ENCODE data around the gene SH2D3A.
"Not testable (repeated sequence)": the region's sequence is repeated elsewhere in the genome, so short reads cannot be mapped to it uniquely, and the experiment has no call there.

SH2D3A gene

DNA sequence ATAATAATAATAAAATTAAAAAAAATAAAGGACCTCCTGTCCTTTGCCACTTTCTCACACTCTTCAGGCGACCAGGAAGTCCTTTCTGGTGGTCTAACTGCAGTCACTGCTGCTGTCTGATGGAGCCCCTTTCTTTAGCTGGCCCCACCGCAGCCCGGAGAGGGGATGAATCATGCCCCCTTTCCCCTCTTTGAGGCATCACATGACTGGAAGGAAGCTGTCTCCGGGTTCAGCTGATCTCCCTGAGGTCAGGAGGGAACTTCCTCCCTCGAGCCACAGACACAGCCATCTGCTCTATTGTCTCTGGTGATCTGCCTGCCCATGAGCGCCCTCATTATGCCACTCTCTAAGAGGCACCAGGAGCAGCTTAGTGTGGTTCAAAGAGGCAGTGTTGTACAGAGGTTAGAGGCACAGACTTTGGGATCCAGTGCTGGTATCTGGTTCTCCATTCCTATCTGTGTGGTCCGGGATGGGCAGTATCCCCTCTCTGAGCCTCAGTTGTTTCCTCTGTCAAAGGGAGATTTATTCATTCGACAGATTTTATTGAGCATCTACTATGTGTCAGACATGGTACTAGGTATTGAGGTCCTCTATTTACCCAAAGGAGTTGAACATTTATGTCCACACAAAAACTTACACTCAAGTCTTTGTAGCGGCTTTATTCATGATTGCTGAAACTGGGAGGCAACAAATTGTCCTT is 35.3 kb upstream of the SH2D3A start:
- H3K27ac ChIP-seq (ENCODE audit: low read length): no peak overlapping the region
- peaks cover 5% of the 10 kb centered on the region; the same call in 1 of the 2 replicates for H3K4me1 ChIP-seq (ENCODE audit: control insufficient read depth, insufficient read depth, low read length)
- H3K36me3 ChIP-seq (ENCODE audit: control insufficient read depth, insufficient read depth, low read length): no peaks in the 10 kb centered on the region
- no CpG with 5 or more reads among the region's 9 CpGs for WGBS (ENCODE audit: insufficient coverage, insufficient read length)
- no peaks in the 10 kb centered on the region for H3K9me3 ChIP-seq (ENCODE audit: control insufficient read depth, insufficient read depth, low read length)
- DNase-seq (ENCODE audit: low read depth, low spot score): no peak
- no peak overlapping the region for H3K4me3 ChIP-seq (ENCODE audit: low read length)
- no peaks in the 10 kb centered on the region for H3K27me3 ChIP-seq (ENCODE audit: control insufficient read depth, insufficient read depth, low read length)

DNA sequence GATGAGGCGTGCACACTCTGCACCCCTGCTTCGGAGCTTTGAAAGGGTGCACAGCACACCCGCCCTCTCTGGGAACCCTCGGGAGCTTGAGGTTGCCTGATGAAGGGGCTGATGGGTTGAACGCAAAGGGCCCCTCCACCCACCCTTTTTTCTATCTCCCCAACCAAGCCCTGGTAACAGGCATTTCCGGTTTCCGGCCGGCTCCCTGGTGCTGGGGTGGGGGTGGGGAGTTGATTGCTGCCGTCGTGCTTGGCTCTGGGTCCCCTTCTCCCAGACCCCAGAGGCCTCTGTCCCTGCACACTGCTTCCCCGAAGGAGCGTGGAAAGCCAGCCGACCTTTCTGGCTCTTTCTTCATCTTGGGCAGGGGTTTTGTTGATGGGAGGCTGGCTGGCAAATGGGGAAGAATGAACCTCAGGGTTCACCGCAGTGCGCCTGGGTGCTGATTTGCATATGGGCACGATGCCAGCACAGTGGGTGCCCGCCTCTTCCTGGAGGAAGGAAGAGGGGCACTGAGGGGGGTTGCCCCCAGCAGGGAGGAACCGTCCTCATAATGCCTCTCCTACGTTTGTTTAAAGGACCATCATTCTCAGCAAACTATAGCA is 34.4 kb upstream of the SH2D3A start:
- Histone ChIP-seq H3K27me3 (ENCODE audit: control insufficient read depth, insufficient read depth, low read length) (no peaks in the 10 kb centered on the region), H3K36me3 (ENCODE audit: control insufficient read depth, insufficient read depth, low read length) (no peaks in the 10 kb centered on the region), H3K4me1 (ENCODE audit: control insufficient read depth, insufficient read depth, low read length) (peaks cover 5% of the 10 kb centered on the region; the same call in 1 of the 2 replicates), H3K4me3 (ENCODE audit: low read length) (no peak overlapping the region), H3K27ac (ENCODE audit: low read length) (no peak overlapping the region), H3K9me3 (ENCODE audit: control insufficient read depth, insufficient read depth, low read length) (no peaks in the 10 kb centered on the region)
- no CpG with 5 or more reads among the region's 19 CpGs for WGBS (ENCODE audit: insufficient coverage, insufficient read length)
- no peak for DNase-seq (ENCODE audit: low read depth, low spot score)

DNA sequence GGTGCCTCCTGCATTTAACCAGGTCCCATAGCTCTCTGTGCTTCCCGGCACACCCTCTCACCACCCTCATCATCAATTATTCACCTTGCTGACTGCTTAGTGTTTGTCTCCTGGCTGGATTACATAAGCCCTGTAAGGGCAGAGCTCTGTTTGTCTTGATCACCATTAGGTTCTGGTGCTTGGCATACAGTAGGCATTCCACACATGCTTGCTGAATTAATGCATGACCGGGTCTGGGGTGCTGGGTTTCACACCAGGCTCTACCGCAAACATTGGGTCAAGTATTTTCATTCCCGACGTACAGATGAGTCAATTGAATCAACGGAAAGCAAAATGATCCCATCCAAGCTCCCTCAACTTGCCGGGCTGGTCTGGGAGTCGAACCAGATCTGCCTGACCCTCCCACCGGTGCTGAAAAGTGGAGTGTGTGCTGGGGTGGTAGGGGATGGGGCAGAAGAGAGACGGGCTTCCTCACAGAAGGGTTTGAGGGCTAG is 33.8 kb upstream of the SH2D3A start:
- DNase-seq (ENCODE audit: low read depth, low spot score): no peak
- Histone ChIP-seq H3K27me3 (ENCODE audit: control insufficient read depth, insufficient read depth, low read length) (no peaks in the 10 kb centered on the region), H3K27ac (ENCODE audit: low read length) (no peak overlapping the region), H3K4me1 (ENCODE audit: control insufficient read depth, insufficient read depth, low read length) (peaks cover 5% of the 10 kb centered on the region; the same call in 1 of the 2 replicates), H3K9me3 (ENCODE audit: control insufficient read depth, insufficient read depth, low read length) (no peaks in the 10 kb centered on the region), H3K4me3 (ENCODE audit: low read length) (no peak overlapping the region), H3K36me3 (ENCODE audit: control insufficient read depth, insufficient read depth, low read length) (no peaks in the 10 kb centered on the region)
- WGBS (ENCODE audit: insufficient coverage, insufficient read length): no CpG with 5 or more reads among the region's 10 CpGs

DNA sequence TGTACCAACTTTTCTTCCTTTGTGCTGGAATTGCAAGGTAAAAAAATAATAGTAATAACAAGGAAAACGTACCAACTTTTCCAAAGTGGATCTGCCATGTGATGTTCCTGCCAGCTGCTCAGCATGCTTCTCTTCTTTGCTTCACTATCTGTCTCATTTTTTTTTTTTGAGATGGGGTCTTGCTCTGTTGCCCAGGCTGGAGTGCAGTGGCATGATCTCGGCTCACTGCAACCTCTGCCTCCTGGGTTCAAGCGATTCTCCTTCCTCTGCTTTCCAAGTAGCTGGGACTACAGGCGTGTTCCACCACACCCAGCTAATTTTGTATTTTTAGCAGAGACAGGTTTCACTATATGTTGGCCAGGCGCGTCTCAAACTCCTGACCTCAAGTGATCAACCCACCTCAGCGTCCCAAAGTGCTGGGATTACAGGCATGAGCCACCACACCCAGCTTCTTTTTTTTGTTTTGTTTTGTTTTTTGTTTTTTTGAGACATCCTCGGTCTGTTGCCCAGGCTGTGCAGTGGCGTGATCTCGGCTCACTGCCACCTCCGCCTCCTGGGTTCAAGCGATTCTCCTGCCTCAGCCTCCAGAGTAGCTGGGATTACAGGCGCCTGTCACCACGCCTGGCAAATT is 33.0 kb upstream of the SH2D3A start:
- not testable (repeated sequence) for H3K9me3 ChIP-seq (ENCODE audit: control insufficient read depth, insufficient read depth, low read length); H3K36me3 ChIP-seq (ENCODE audit: control insufficient read depth, insufficient read depth, low read length); H3K4me3 ChIP-seq (ENCODE audit: low read length); H3K27me3 ChIP-seq (ENCODE audit: control insufficient read depth, insufficient read depth, low read length); H3K27ac ChIP-seq (ENCODE audit: low read length); H3K4me1 ChIP-seq (ENCODE audit: control insufficient read depth, insufficient read depth, low read length); DNase-seq (ENCODE audit: low read depth, low spot score)
- WGBS (ENCODE audit: insufficient coverage, insufficient read length): no CpG with 5 or more reads among the region's 14 CpGs

DNA sequence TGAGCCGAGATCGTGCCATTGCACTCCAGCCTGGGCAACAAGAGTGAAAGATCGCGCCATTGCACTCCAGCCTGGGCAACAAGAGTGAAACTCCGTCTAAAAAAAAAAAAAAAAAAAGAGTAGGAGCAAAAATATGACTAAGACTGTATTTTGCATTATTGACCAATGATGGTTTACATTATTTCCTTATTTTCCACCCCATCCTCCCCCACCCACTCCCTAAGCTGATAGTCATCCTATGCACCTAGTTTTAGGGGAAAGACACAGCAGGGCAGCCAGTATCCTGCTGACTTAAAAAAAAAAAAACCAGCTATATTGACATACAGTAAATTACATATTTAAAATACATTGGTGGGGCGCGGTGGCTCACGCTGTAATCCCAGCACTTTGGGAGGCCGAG is 30.4 kb upstream of the SH2D3A start:
- H3K27me3 ChIP-seq (ENCODE audit: control insufficient read depth, insufficient read depth, low read length): no peaks in the 10 kb centered on the region
- H3K27ac ChIP-seq (ENCODE audit: low read length): no peak overlapping the region
- H3K9me3 ChIP-seq (ENCODE audit: control insufficient read depth, insufficient read depth, low read length): no peaks in the 10 kb centered on the region; the same call in 1 of the 2 replicates
- no peaks in the 10 kb centered on the region for H3K36me3 ChIP-seq (ENCODE audit: control insufficient read depth, insufficient read depth, low read length)
- WGBS (ENCODE audit: insufficient coverage, insufficient read length): no CpG with 5 or more reads among the region's 9 CpGs
- H3K4me1 ChIP-seq (ENCODE audit: control insufficient read depth, insufficient read depth, low read length): peaks cover 4% of the 10 kb centered on the region; the same call in 1 of the 2 replicates
- no peak overlapping the region for H3K4me3 ChIP-seq (ENCODE audit: low read length)
- DNase-seq (ENCODE audit: low read depth, low spot score): no peak

DNA sequence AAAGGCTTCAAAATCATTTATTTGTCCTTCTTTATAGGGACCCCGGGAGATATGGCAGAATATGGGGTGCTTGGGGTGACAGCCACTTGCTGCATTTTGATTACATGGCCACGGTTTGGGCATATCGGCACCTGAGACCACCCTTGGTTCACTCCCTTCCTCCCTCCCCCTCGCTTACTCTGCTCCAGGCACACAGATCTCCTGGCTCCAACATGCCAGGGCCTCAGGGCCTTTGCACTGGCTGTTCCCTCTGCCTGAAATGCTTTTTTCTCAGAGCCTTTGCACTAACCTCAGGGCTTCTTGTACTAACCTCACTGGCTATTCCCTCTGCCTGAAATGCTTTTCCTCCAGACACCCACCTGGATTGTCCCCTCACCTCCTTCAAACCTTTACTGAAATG is 29.0 kb upstream of the SH2D3A start:
- no peak for DNase-seq (ENCODE audit: low read depth, low spot score)
- Histone ChIP-seq H3K36me3 (ENCODE audit: control insufficient read depth, insufficient read depth, low read length) (no peaks in the 10 kb centered on the region), H3K4me3 (ENCODE audit: low read length) (no peak overlapping the region), H3K27me3 (ENCODE audit: control insufficient read depth, insufficient read depth, low read length) (no peaks in the 10 kb centered on the region), H3K9me3 (ENCODE audit: control insufficient read depth, insufficient read depth, low read length) (no peaks in the 10 kb centered on the region; the same call in 1 of the 2 replicates), H3K27ac (ENCODE audit: low read length) (no peak overlapping the region), H3K4me1 (ENCODE audit: control insufficient read depth, insufficient read depth, low read length) (peaks cover 3% of the 10 kb centered on the region; the same call in 1 of the 2 replicates)
- no CpG with 5 or more reads among the region's 4 CpGs for WGBS (ENCODE audit: insufficient coverage, insufficient read length)

DNA sequence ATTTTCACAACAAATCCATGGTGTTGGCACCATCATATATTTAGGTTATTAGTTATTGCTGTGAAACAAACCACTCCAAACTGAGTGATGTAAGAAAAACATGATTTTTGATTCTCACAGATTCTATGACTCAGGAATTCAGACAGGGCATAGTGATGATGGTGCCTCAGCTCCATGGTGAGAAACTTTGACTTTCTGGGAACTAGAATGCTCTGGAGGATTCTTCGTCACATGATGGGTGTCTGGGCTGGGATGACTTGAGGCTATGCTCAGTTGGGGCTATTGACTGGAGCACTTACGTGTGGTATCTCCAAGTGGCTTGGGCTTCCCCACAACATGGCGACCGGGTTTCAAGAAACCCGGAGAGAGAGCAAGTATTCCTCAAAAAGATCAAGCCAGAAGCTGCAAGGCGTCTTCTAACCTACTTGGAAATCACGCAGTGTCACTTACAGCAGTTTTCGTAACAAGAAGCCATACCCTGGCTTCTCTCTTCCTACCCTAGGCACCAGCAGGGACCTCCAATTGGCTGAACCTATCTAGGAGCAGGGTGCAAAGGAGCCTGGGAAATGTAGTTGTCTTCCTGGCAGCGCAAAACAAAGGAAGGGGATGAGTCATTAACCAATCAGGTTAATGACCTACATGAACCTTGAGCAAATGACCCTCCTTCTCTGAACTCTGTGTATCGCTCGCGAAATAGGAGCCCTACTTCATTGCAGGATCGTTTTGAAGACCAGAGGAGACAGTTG is 27.6 kb upstream of the SH2D3A start:
- H3K36me3 ChIP-seq (ENCODE audit: control insufficient read depth, insufficient read depth, low read length): no peaks in the 10 kb centered on the region
- no peaks in the 10 kb centered on the region; the same call in 1 of the 2 replicates for H3K9me3 ChIP-seq (ENCODE audit: control insufficient read depth, insufficient read depth, low read length)
- no peak overlapping the region for H3K4me3 ChIP-seq (ENCODE audit: low read length)
- H3K4me1 ChIP-seq (ENCODE audit: control insufficient read depth, insufficient read depth, low read length): no peaks in the 10 kb centered on the region
- no peak overlapping the region for H3K27ac ChIP-seq (ENCODE audit: low read length)
- no peak for DNase-seq (ENCODE audit: low read depth, low spot score)
- no CpG with 5 or more reads among the region's 13 CpGs for WGBS (ENCODE audit: insufficient coverage, insufficient read length)
- H3K27me3 ChIP-seq (ENCODE audit: control insufficient read depth, insufficient read depth, low read length): no peaks in the 10 kb centered on the region

DNA sequence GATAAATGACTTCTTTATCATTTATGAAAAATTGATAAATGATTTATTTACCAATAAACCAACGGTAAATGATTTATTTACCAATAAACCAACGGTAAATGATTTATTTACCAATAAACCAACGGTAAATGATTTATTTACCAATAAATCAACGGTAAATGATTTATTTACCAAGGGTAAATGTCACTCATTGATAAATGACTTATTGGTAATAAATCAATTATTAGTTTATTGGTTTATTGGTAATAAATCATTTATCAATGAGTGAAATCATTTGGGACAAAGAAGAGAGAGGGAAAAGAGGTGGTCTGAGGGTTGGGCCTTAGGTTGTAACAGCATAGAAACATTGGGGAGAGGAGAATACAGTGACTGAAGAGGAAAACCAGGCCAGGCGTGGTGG is 26.7 kb upstream of the SH2D3A start:
- no peaks in the 10 kb centered on the region for H3K27me3 ChIP-seq (ENCODE audit: control insufficient read depth, insufficient read depth, low read length)
- no peaks in the 10 kb centered on the region for H3K4me1 ChIP-seq (ENCODE audit: control insufficient read depth, insufficient read depth, low read length)
- no peaks in the 10 kb centered on the region for H3K36me3 ChIP-seq (ENCODE audit: control insufficient read depth, insufficient read depth, low read length)
- WGBS (ENCODE audit: insufficient coverage, insufficient read length): no CpG with 5 or more reads among the region's 5 CpGs
- no peak for DNase-seq (ENCODE audit: low read depth, low spot score)
- H3K9me3 ChIP-seq (ENCODE audit: control insufficient read depth, insufficient read depth, low read length): no peaks in the 10 kb centered on the region; the same call in 1 of the 2 replicates
- H3K4me3 ChIP-seq (ENCODE audit: low read length): no peak overlapping the region
- H3K27ac ChIP-seq (ENCODE audit: low read length): no peak overlapping the region

DNA sequence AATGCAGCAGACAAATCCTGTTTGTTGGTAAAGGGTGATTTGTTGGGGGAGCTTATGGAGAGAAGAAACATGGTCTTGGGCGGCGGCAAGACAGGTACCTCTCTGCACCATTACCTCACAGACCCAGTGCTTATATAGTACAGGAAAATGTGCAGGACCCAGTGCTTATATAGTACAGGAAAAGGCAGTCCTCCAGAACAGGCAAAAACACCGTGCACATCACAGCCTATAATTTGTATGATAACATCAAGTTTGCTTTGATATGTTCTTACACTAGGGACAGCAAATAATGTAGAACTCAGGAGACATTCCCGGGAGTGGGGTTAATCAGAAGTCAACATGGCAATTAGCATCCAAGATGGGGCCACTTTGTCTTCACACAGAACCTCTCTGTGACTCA is 26.2 kb upstream of the SH2D3A start:
- WGBS (ENCODE audit: insufficient coverage, insufficient read length): no CpG with 5 or more reads among the region's 4 CpGs
- no peaks in the 10 kb centered on the region for H3K36me3 ChIP-seq (ENCODE audit: control insufficient read depth, insufficient read depth, low read length)
- H3K27ac ChIP-seq (ENCODE audit: low read length): no peak overlapping the region
- DNase-seq (ENCODE audit: low read depth, low spot score): no peak
- no peaks in the 10 kb centered on the region for H3K4me1 ChIP-seq (ENCODE audit: control insufficient read depth, insufficient read depth, low read length)
- H3K9me3 ChIP-seq (ENCODE audit: control insufficient read depth, insufficient read depth, low read length): no peaks in the 10 kb centered on the region; the same call in 1 of the 2 replicates
- no peaks in the 10 kb centered on the region for H3K27me3 ChIP-seq (ENCODE audit: control insufficient read depth, insufficient read depth, low read length)
- H3K4me3 ChIP-seq (ENCODE audit: low read length): no peak overlapping the region

DNA sequence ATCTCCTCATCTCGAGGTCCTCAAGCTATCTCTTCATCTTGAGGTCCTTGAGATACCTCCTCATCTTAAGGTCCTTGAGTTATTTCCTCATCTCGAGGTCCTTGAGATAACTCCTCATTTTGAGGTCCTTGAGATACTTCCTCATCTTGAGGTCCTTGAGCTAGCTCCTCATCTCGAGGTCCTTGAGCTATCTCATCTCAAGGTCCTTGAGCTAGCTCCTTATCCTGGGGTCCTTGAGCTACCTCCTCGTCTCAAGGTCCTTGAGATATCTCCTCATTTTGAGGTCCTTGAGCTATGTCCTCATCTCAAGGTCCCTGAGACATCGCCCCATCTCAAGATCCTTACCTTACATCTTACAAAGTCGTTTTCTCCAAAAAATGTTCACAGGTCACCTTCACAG is 24.0 kb upstream of the SH2D3A start:
- DNase-seq (ENCODE audit: low read depth, low spot score): no peak
- Histone ChIP-seq H3K4me1 (ENCODE audit: control insufficient read depth, insufficient read depth, low read length) (no peaks in the 10 kb centered on the region), H3K9me3 (ENCODE audit: control insufficient read depth, insufficient read depth, low read length) (no peaks in the 10 kb centered on the region; the same call in 1 of the 2 replicates), H3K36me3 (ENCODE audit: control insufficient read depth, insufficient read depth, low read length) (no peaks in the 10 kb centered on the region), H3K27ac (ENCODE audit: low read length) (no peak overlapping the region), H3K27me3 (ENCODE audit: control insufficient read depth, insufficient read depth, low read length) (no peaks in the 10 kb centered on the region), H3K4me3 (ENCODE audit: low read length) (no peak overlapping the region)
- WGBS (ENCODE audit: insufficient coverage, insufficient read length): no CpG with 5 or more reads among the region's 6 CpGs
